ENCODE results near the gene TFDP1.

The TFDP1 gene, protein sequence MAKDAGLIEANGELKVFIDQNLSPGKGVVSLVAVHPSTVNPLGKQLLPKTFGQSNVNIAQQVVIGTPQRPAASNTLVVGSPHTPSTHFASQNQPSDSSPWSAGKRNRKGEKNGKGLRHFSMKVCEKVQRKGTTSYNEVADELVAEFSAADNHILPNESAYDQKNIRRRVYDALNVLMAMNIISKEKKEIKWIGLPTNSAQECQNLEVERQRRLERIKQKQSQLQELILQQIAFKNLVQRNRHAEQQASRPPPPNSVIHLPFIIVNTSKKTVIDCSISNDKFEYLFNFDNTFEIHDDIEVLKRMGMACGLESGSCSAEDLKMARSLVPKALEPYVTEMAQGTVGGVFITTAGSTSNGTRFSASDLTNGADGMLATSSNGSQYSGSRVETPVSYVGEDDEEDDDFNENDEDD

DNA sequence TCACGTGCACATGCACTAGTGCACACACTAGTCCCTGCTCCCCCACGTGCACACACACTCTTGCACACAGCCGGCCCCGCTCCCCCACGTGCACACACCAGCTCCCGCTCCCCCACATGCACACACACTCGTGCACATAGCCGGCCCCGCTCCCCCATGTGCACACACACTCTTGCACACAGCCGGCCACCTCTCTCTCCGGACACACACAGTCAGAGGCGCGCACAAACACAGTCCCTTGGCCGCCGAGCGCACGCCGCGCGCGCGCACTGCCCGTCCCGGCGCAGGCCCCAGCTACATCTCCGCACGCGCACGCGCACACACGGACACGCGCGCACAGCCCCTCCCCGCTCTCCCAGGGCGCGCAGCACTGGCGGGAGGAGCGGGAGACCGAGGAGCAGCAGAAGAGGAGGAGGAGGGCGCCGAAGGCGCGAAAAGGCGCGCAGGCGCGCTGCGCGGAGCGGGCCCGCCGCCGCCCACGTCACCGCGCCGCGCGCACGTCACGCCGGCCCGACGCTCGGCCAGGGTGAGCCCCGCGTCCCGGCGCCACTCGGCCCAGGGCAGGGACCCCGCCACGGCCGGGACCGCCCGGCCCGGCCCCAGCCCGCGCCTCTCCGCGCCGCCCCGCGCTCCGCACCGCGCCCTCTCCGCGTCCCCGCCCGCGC, at the start of gene TFDP1:
TSS of gene TFDP1 (plus strand) at position 549 of the 665 bp plus-strand sequence. CDS start 1,085 bp downstream, outside the sequence.
- peak within 1 kb of the TSS; percentile 86 for H3K4me3 ChIP-seq (ENCODE audit: low read depth, low read length)
- TF ChIP-seq POLR2A (IDR thresholded peaks at IDR 0.05; ENCODE audit: extremely low read depth, insufficient read length) (peak; percentile 98), MYC (IDR thresholded peaks at IDR 0.05; ENCODE audit: low read depth, low read length) (peak; percentile 88), MAX (IDR thresholded peaks at IDR 0.05; ENCODE audit: low read depth, low read length) (peak; percentile 29; the same call in 1 of the 2 replicates)
- TF ChIP-seq, protein P1, sequence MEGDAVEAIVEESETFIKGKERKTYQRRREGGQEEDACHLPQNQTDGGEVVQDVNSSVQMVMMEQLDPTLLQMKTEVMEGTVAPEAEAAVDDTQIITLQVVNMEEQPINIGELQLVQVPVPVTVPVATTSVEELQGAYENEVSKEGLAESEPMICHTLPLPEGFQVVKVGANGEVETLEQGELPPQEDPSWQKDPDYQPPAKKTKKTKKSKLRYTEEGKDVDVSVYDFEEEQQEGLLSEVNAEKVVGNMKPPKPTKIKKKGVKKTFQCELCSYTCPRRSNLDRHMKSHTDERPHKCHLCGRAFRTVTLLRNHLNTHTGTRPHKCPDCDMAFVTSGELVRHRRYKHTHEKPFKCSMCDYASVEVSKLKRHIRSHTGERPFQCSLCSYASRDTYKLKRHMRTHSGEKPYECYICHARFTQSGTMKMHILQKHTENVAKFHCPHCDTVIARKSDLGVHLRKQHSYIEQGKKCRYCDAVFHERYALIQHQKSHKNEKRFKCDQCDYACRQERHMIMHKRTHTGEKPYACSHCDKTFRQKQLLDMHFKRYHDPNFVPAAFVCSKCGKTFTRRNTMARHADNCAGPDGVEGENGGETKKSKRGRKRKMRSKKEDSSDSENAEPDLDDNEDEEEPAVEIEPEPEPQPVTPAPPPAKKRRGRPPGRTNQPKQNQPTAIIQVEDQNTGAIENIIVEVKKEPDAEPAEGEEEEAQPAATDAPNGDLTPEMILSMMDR (IDR thresholded peaks at IDR 0.05; ENCODE audit: low read depth, low read length) = no peak
- DNase-seq (ENCODE audit: low read depth) = peak; percentile 97

- no peak for DNase-seq (ENCODE audit: low read depth)
- TF ChIP-seq MYC (IDR thresholded peaks at IDR 0.05; ENCODE audit: low read depth, low read length) (no peak), POLR2A (IDR thresholded peaks at IDR 0.05; ENCODE audit: extremely low read depth, insufficient read length) (no peak)
- TF ChIP-seq, protein P1 (IDR thresholded peaks at IDR 0.05; ENCODE audit: low read depth, low read length) = no peak
Measured at GRCh38 chr13:113535381-113535781, 49.2 kb upstream of the TFDP1 start.

GRCh38 chr13:113536461-113537110, 48.0 kb upstream of the TFDP1 start:
- no peak overlapping the region for H3K4me3 ChIP-seq (ENCODE audit: low read depth, low read length)
- TF ChIP-seq MYC (IDR thresholded peaks at IDR 0.05; ENCODE audit: low read depth, low read length) (no peak), MAX (IDR thresholded peaks at IDR 0.05; ENCODE audit: low read depth, low read length) (no peak), POLR2A (IDR thresholded peaks at IDR 0.05; ENCODE audit: extremely low read depth, insufficient read length) (no peak)
- TF ChIP-seq, protein P1 (IDR thresholded peaks at IDR 0.05; ENCODE audit: low read depth, low read length) = no peak
- no peak for DNase-seq (ENCODE audit: low read depth)

More at GRCh38 chr13:113535381-113535781, 49.2 kb upstream of the TFDP1 start:
- no peak overlapping the region for H3K4me3 ChIP-seq (ENCODE audit: low read depth, low read length)

GRCh38 chr13:113537205-113537604, 47.3 kb upstream of the TFDP1 start:
- no peak overlapping the region for H3K4me3 ChIP-seq (ENCODE audit: low read depth, low read length)
- DNase-seq (ENCODE audit: low read depth) = no peak
- TF ChIP-seq, protein P1 (IDR thresholded peaks at IDR 0.05; ENCODE audit: low read depth, low read length) = no peak
- TF ChIP-seq MYC (IDR thresholded peaks at IDR 0.05; ENCODE audit: low read depth, low read length) = no peak
- TF ChIP-seq POLR2A (IDR thresholded peaks at IDR 0.05; ENCODE audit: extremely low read depth, insufficient read length) = no peak
- TF ChIP-seq MAX (IDR thresholded peaks at IDR 0.05; ENCODE audit: low read depth, low read length) = no peak

DNA sequence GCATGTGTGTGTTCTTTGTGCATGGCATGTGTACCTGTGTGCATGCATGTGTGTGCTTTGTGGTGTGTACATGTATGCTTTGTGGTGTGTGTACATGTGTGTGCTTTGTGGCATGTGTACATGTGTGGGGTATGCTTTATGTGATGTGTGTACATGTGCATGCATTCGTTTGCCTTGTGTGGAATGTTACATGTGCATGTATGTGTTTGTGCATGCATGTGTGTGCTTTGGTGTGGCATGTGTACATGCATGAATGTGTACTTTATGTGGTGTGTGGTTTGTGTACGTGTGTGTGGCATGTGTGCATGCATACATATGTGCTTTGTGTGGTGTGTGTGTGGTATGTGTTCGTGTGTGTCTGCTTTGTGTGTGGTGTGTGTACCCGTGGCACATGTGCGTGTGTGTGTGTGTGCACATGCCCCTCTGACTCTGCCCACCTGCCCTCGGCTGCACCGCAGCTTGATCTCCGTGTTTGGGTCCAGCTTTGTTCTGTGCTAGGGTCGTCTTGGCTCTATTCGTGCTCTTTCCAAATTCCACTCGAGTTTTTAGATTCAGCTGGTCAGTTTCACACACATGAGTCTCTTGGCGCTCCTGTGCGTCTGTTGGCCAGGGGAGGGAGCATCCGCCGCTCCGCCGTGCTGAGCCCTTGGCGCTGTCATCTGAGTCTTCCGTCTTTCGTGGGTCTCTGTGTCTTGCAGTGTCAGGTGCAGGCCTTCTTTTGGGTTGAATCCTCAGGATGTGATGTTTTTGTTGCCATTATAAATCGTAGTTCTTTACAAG, 46.5 kb upstream of the TFDP1 start:
- no peak overlapping the region for H3K4me3 ChIP-seq (ENCODE audit: low read depth, low read length)
- DNase-seq (ENCODE audit: low read depth) = no peak
- TF ChIP-seq MYC (IDR thresholded peaks at IDR 0.05; ENCODE audit: low read depth, low read length) (no peak), POLR2A (IDR thresholded peaks at IDR 0.05; ENCODE audit: extremely low read depth, insufficient read length) (no peak), MAX (IDR thresholded peaks at IDR 0.05; ENCODE audit: low read depth, low read length) (no peak)
- TF ChIP-seq, protein P1 (IDR thresholded peaks at IDR 0.05; ENCODE audit: low read depth, low read length) = no peak

All from NB4 (cell line).